SKM-1 treated with dmso at 0.1 percent for 144 hours (cell line): ENCODE results near the gene TTC22.

ENCODE experiments used
- DNase-seq: peaks from one replicate; lab custom pipeline; 2025; ENCODE audit not compliant: unreplicated experiment; lab: John Stamatoyannopoulos, UW

Gene TTC22

GRCh38 chr1:54800899-54801759 is at the start of gene TTC22:
Gene TTC22 (minus strand): TSS chr1:54801323. CDS start chr1:54801163, 160 bp downstream.
- DNase-seq: peak; percentile 79

DNA sequence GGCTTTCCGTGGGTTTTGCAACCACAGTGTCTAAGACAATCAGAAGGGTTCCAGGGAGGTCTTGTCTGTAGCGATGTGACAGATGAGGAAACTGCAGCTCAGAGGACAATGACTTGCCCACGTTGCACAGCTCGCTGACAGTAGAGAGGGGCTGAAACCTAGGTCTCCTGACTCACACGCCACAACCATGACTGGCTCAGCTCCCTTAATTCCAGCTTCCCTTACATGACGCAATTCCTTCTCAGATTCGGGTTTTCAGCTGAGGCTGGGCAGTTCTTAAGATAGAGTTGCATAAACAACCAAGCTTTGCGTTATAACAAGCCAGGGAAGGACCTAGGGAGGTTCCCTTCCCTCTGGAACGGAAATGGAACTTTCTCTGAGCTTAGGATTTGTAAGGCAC is 49.6 kb upstream of the TTC22 start:
- no peak for DNase-seq

DNA sequence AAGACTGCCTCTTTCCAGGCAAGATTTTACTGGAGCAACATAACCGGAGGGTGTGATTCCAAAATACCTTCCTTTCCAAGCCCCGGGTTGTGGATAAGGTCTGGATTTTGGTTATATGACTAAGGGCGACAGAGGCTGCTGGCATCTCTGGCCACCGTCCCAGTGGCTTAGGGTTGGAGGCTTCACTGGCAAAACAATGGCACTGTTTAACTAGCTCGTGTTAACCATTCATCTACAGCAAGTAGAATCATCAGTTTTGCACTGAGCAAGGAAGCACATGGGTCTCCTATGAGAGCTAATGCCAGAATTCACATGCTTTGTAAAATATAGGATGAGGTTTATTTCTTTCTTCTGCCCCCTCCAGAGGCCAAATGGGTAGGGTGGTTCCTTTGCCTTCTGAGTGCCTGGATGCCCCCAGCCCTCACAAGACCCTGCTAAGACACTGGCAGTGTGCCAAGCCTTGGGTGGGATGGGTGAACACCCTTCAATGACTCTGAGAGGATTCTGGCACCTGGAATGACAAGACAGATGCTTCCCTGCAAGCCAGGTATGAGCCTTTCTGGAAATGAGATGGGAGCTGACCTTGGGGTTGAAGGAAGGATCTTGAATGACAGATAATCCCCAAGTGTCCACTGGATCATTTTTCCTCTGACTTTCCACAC is 49.1 kb upstream of the TTC22 start:
- no peak for DNase-seq

DNA sequence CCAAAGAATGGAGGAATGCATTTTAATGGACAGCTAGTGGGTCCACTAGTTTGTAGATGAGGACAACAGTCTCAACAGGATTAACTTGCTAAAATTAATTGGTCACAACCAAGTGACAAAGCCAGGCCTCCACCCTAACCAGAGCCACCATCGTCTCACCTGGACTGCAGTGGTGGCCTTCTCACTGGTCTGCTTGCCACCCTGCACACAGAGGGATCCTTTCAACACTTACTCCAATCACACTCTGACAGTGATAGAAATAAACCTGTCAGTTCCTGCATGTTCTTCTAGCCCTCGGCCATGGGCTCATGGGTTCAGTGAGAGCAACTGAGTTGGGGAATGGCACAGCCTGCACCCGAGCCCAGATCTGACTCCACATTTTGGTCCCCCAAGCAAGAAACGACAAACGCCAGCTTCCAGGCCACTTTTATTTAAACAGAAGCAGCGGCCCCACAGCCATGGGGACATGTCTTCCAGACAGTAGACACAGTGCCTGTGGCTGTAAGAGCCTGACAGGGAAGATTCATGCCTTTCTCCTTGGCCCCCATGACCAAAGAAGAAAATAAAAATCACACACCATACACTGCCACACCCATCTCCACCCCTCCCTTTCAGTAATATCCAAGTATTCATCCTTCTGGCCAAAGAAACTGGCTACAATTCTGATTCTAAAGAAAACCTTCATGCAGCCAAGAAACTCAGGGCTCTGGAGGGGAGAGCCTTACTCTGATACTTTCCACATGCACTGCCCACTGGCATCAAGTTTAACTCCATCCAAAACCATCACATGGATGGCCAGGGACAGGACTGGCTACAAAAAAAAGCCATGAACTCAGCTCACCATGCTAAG is 48.3 kb upstream of the TTC22 start:
- DNase-seq: no peak

GRCh38 chr1:54848134-54848948 is 47.2 kb upstream of the TTC22 start:
- no peak for DNase-seq

- no peak for DNase-seq
Observed at GRCh38 chr1:54846716-54847284, 45.7 kb upstream of the TTC22 start.

GRCh38 chr1:54846301-54846700 is 45.2 kb upstream of the TTC22 start:
- no peak for DNase-seq

- no peak for DNase-seq
Observed at GRCh38 chr1:54845772-54846171, 44.6 kb upstream of the TTC22 start.

- no peak for DNase-seq
Observed at GRCh38 chr1:54844564-54844963, 43.4 kb upstream of the TTC22 start.

- DNase-seq: no peak
Observed at GRCh38 chr1:54843449-54843848, 42.3 kb upstream of the TTC22 start.

- DNase-seq: no peak
Observed at GRCh38 chr1:54842963-54843362, 41.8 kb upstream of the TTC22 start.

DNA sequence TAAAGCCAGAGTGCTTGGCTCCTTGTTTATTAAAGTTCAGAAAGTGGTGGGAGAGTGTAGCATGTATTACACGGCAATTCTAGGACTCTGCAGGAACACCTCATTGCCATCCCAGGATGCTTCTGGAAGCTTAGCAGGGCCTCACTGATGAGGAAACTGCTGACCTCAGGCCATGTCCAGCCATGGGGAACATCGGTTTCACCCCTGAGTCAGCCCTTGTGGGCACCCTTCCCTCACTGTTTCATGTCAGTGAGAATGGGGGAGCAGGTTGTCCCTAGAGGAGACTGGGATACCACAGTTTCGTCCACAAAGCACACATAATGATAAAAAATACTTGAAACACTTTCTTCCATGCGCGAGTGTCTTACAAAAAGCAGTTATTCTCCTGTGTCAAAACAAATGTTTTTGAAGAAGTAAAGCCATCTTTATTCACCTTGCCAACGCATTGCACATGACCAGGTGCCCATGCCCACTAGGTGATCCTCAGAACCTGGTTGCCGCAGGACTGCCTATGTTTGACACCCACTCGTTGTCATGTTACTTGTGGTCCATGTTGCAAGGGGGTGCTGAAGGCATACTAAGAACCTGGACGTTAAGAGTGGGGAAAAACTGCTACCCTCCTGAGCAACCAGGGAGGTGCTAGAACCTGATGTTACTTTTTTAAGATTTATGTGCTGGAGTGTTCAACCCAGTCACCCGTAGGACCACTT is 41.2 kb upstream of the TTC22 start:
- DNase-seq: no peak

DNA sequence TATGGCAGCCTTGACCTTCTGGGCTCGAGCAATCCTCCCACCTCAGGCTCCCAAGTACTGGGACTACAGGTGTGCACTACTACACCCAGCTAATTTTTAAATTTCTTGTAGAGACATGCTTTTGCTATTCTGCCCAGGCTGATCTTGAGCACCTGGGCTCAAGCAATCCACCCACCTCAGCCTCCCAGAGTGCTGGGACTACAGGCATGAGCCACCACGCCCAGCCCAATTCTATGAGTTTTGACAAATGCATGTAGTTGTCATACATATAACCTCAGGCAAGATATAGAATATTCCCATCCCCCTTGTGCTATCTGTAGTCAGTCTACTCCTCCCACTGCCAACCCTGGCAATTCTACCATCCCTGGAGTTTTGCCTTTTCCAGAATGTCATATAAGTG is 38.7 kb upstream of the TTC22 start:
- DNase-seq: no peak

- DNase-seq: no peak
Observed at GRCh38 chr1:54838565-54839180, 37.5 kb upstream of the TTC22 start.

- DNase-seq: no peak
Observed at GRCh38 chr1:54837002-54837853, 36.1 kb upstream of the TTC22 start.

DNA sequence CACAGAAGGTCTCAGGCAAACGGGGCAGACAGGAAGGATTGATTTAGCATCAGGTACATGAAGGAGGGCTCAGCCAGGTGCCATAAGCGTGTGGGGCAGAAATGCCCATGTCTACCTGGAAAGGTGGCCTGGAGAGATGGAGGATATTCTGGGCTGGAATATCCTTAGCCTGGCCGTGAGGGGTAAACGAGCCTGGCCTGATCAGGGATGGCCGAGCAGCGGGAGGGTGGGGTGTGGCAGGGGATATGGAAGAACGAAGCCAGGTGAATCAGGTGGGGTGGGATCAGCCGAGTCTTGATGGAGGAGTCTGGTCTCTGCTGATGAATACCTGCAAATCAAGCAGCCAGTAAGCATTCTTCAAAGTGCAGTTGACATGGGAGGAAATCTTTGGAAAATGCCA is 35.5 kb upstream of the TTC22 start:
- DNase-seq: no peak

DNA sequence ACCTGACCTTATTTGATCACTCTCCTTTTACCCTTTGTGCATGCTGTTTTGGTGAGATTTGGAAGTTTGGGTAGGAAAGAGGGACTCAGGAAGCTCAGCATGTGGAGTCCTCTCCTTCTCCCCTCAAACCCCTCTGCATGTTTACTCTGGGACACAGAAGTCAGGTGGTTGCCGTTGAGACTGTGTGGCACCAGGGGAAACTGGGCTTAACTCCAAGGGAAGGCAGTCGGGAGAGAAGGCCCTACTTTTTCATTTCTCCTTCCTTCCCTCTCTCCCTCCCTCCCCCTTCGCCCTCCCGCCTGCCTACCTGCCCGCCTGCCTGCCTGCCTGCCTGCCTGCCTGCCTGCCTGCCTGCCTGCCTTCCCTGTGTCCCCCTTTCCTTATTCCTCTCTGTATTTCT is 34.8 kb upstream of the TTC22 start:
- no peak for DNase-seq

DNA sequence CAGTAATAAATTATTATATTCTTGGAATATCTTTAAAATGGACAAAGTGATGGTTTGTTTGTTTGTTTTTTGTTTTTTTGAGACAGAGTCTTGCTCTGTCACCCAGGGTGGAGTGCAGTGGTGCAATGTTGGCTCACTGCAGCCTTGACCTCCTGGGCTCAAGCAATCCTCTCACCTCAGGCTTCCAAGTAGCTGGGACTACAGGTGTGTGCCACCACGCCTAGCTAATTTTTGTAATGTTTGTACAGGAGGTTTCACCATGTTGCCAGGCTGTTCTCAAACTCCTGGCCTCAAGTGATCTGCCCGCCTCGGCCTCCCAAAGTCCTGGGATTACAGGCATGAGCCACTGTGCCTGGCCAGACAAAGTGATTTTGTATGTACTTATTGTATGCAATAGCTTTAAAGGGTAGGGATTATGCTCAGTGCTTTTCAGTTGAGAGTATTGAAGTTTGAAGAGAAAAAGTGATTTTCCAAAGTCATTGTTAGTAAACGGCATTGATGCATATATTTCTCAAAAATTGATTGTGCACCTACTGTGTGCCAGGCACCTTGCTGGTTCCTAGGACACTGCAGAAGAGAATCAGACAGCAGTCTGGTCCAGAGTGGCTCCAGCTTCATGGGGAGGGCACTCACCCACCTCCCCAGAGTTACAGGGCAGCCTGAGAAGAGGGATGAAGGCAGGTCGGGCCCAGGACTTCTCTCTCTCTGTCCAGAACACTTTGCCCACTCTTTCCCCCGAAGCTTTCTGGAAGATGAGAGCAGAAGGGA is 34.2 kb upstream of the TTC22 start:
- no peak for DNase-seq
